RWPE1 (cell line): ENCODE data around the gene PTK6.

Experiments
- CTCF ChIA-PET: fragments of 350-600 bp; sonication (Branson Sonifier 250); formaldehyde crosslinking; extraction: SDS; loops from one replicate; lab custom pipeline; 2021; lab: Yijun Ruan, JAX
- POLR2A ChIA-PET: fragments of 400-600 bp; formaldehyde crosslinking; extraction: SDS; loops from one replicate; lab custom pipeline; 2020; ENCODE audit warnings: antibody characterized with exemption; ENCODE audit not compliant: low non-redundant PET; lab: Yijun Ruan, JAX
- DNase-seq: peaks from one replicate; pipeline ENCODE4 v3.0.0; 2012; ENCODE audit warnings: low spot score
- H3K27ac ChIP-seq: fragments of 450-650 bp; 2 replicates; pipeline ENCODE4 v1.5.1; 2017
- CTCF ChIP-seq: fragments of 450-650 bp; conservative IDR thresholded peaks from 2 replicates; pipeline ENCODE4 v1.5.1; 2017; ENCODE audit warnings: low read depth, mild to moderate bottlenecking

PTK6 gene

GRCh38 chr20:63502671-63503172 is 34.5 kb downstream of the PTK6 start:
- POLR2A ChIA-PET, result no interaction called here

GRCh38 chr20:63501818-63502670 is 35.1 kb downstream of the PTK6 start:
- CTCF ChIA-PET, result interaction anchor here (0.7 kb wide), 1 partner anchor 1275 kb away, joined by 3 read pairs; no protein-coding TSS in a partner anchor
- TF ChIP-seq CTCF, result no peak
- peak; percentile 70 for DNase-seq
- no peak overlapping the region for H3K27ac ChIP-seq
- POLR2A ChIA-PET, result interaction anchor here (0.6 kb wide), 1 partner anchor 16 kb away, joined by 3 read pairs; no protein-coding TSS in a partner anchor

More at GRCh38 chr20:63502671-63503172, 34.5 kb downstream of the PTK6 start:
- no peak for DNase-seq
- no peak overlapping the region for H3K27ac ChIP-seq
- no peak for TF ChIP-seq CTCF
- CTCF ChIA-PET, result interaction anchor here (1.0 kb wide), 1 partner anchor 15 kb away, joined by 3 read pairs; no protein-coding TSS in a partner anchor

GRCh38 chr20:63500902-63501817 is 36.0 kb downstream of the PTK6 start:
- H3K27ac ChIP-seq, result no peak overlapping the region
- DNase-seq, result no peak
- ChIA-PET CTCF (interaction anchor here (0.7 kb wide), 1 partner anchor 1274 kb away, joined by 3 read pairs; no protein-coding TSS in a partner anchor), POLR2A (interaction anchor here (0.6 kb wide), 1 partner anchor 17 kb away, joined by 3 read pairs; no protein-coding TSS in a partner anchor)
- no peak for TF ChIP-seq CTCF

- ChIA-PET CTCF (interaction anchor here (0.6 kb wide), 1 partner anchor 277 kb away, joined by 3 read pairs; no protein-coding TSS in a partner anchor), POLR2A (interaction anchor here (0.7 kb wide), 1 partner anchor 29 kb away, joined by 3 read pairs; no protein-coding TSS in a partner anchor)
- TF ChIP-seq CTCF, result no peak
- no peak for DNase-seq
- no peak overlapping the region for H3K27ac ChIP-seq
Measured at GRCh38 chr20:63500151-63500901, 36.9 kb downstream of the PTK6 start.

- CTCF ChIA-PET, result no interaction called here
- DNase-seq, result no peak
- POLR2A ChIA-PET, result interaction anchor here (0.7 kb wide), 1 partner anchor 30 kb away, joined by 3 read pairs; no protein-coding TSS in a partner anchor
- no peak for TF ChIP-seq CTCF
- no peak overlapping the region for H3K27ac ChIP-seq
Measured at GRCh38 chr20:63499338-63499969, 37.7 kb downstream of the PTK6 start.
